NCI-H226 (cell line): ENCODE measurements around the gene EFCAB6.

Experiments used
- DNase-seq: peaks from one replicate; pipeline ENCODE4 v3.0.0-alpha.2; 2015

Gene EFCAB6

DNA sequence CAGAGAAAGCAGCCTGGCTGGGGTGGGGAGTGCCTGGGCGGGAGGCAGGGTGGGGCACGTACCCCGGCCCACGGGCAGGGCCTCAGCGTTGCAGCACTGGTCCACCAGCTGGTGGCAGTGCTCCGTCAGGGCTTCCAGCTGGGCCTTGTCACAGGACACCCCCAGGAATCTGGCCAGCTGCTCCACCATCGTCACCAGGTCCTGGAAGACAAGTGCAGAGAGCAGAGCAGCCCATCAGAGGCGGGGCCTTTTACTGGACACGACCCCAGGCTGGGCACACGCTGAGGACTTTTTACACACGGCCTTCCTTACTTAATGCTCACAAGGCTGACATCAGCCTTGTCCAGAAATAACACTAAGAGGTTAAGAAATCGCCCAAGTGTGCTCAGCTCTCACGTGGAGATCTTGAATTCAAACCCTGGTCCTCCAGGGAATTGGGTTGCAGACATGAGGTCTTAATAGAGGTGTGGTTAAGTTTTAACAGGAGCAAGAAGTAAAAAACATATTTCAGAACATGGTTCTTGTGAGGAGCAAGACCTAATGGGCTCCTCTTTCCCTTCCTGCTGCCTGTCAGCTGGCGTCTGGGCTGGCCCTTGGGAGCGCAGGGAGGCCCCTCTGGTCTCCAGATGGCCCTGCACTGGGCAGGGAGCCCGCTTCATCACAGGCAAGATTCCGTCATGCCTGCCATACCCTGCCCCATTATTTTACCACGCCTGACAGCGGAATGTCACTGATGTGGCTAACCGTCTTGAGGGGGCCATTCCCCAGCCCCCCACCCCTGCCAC is 17.1 kb upstream of the EFCAB6 start:
- DNase-seq: no peak

DNA sequence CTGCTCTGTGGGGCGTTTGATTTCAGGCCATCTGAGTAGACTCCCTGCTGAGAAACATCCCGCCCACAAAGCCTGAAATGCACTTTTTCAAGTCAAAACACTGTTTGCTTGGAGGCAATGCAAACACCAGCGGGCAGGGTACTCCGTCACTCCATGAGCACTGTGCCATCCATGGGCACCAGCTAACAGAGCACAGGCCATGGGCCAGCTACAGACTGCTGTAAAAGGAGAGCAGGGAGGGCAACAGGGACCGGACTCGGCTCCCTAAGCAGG is 16.6 kb upstream of the EFCAB6 start:
- no peak for DNase-seq

DNA sequence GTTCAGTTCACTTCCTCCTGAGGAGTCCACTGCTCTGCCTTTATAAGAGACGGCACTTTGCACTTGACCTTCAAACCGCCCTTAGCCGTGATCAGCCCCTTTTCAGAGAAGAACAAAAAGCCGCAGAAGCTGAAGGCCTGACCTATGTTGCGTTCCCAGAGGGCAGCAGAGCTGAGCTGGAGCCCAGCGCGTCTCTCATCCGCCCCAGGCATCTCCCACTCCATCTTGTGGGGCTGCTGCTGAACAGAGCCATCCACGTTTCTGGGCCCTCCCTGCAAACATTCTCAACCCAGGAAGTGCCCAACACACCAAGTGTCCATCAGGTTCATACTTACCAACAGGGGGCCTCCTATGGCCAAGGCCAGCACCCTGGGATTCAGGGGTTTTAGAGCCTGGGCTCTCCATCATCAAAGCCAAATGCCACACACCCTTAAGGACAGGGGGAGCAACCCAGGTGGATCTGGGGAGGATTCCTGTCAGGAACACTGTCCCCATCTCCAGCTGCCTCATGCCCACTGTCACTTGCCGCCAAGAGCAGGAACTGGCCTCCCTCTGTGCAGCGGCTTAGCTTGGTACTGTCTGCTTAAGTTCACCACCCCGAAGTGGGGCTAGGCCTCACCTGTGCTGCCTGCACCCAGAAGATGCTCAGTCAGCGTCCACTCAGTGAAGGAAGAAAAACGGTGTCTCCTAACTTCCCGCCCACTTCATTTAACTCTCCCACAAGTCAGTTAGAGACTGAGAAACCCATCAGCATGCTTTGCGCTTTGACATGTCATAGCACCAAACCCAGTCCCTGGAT is 16.0 kb upstream of the EFCAB6 start:
- no peak for DNase-seq

DNA sequence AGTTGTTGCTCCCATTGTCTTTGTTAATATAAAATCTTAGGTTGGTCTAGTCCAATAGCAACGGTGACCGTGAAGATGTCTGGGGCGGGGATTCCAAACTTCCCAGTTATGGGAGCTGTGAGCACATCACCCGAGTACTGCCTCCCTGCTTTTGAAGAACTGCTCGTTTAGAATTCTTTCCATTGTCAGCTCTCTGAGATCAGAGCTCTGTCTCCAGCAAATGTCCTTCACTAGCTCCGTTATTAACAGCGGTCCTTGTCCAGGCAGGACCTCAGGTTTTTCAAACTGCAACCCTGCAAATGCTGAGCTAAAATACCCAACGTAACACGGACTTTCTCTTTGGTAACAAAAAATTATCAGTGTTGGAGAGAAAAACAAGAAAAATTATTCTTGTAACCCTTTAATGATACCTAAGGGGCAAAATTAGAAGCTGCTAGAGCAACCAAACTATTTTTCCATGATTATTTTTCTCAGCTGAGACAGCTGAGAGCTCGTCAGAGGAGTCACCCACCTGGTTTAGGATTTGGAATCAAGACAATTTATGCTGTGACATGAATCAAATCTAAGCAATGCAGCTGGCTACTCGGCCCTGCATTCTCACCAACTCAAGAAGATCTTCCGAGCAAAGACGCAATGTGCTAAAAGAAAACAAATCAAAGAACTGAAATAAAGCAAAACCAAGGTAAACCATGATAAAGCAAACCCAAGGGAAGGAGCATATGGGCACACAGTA is 15.1 kb upstream of the EFCAB6 start:
- no peak for DNase-seq

DNA sequence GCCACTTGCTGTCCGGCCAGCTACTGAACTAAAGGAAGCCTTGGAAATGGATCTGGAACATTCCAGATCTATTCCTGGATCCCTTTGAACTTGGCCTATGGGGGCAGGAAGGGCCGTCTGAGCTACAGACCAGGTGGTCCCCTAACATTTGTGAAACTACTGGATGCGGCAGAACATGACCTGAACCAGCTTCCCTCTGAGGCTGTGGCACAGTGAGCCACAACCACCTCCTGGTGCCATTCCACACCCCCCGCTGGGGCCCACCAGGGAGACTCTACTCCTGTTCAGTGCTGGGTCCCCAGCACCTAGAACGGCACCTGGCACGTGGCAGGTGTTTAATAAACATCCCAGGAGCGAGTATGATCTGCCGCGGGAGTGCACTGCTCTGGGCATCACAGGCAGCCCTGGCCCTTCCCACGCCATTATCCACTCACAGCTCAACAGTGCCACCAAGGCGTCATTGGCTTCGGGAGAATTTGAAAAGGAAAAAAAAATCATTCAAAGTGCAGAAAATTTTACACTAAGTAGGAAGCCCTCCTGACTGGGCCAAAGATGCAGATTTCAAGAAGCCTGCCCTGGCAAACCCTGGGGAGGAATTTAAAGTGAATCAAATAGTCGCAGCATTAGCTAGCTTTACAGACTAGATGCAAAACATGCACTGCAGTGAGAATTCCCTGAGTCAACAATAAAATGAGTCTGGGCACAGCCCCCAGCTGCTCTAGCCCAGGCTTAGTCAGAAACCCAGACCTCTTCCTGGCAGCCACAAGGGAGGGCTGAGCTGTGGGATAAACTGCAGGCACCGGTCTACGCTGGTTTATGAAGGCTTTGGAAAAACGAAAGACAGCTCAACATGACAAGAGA is 14.3 kb upstream of the EFCAB6 start:
- DNase-seq: no peak

DNA sequence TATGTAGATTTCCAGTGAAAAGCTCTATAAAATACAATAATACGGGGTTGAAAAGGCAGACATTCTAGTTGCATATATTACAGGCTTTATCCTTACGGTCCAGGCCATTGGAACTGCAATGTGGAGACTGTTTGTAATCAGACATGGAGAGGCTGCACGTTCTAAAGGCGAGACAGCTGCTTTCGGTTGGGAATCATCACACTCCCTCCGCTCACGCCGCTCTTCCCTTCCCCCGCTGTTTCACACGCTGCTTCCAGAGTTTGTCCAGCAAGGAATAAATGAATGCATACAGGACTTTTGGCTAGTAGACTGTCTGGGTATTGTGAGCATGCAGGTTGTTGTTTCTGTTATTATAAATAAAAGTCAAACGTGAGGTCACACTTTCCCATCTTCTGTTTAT is 13.5 kb upstream of the EFCAB6 start:
- no peak for DNase-seq

DNA sequence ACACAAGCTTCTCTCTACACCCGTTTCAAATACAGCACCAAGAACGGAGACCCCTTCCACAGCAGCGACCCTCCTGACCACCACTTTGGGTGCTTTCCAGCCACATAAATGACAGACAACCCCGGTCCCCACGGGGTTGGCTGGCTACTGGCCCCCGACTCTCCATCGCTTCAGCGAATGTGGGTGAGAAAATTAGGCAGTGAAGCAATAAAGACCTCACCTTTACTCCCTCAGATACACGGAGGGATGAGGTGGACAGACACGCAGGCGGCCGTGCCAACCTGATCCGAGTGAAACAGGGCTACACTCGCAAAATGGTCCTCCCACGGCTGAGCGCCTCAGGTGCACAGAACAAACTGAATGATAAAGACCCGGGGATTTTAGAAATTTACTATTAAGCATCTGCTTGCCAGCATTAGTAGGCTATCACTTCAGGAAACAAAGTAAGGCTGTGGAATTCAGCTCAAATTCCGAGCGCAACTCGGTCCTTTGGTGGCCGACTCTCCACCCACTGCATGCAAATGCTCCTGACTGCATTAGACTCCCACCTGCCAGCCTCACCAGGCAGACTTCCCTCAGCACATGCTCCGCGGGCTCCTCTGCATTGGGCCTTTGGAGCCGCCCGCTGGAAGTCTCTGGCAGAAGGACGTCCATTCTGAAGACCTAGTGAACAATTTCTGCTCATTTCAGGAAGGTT is 12.8 kb upstream of the EFCAB6 start:
- DNase-seq: no peak

DNA sequence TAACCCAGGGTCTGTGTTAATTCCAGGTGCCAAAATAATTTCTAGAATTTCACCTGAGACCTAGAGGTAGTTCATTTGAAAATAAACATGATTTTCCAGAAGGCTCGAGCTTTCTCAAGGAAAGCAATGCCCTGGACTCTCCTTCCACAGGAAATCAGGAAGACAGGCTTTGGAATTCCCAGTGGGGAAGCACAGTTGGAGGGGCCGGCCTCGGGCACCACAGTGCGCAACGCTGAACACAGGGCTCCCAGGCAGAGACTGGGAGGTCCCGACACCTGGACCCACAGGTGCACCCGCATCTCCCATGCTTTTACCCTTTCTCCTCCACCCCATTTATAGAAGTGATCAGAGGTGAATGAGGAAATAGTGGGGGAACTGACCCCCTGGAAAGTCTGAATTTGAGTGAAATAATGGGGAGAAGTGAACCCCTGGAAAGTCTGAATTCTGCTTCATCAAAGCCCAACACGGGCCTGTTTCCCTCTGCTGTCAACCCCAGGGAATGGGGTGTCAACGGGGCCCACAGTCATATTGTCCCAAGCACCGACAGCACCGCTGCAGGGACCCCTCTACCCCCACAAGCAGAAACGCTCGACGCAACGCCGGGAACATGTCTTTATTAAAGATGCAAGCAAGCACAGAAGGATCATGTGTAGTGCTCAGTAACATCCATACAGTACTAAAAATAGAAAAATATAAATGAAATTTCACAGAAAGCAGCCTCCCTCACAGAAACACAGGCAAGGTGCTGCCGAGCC is 12.0 kb upstream of the EFCAB6 start:
- no peak for DNase-seq

DNA sequence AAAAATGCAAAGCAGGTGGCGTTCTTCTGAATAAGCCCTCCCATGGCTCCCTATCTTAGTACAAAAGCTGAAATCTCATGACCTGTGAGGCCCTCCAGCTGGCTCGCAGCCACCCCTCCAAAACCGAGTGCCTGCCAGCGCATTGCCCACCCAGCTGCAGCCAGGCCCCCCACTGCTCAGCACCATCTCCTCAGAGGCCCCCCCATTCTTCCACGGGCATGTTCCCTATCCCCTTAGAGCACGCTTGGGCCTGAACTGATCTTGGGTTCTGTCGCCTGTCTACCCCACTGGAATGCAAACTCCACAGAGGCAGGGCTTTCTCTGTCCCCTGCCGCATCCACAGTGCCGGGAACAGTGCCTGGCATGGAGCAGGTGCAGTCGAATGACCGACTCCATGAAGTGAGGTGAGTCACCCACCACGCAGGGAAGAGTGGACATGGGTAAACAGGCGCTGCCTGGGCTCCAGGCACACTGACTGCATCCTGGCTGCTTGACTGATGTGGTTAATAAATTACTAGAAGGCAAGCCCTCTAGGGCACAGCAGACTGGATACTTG is 11.3 kb upstream of the EFCAB6 start:
- DNase-seq: no peak

DNA sequence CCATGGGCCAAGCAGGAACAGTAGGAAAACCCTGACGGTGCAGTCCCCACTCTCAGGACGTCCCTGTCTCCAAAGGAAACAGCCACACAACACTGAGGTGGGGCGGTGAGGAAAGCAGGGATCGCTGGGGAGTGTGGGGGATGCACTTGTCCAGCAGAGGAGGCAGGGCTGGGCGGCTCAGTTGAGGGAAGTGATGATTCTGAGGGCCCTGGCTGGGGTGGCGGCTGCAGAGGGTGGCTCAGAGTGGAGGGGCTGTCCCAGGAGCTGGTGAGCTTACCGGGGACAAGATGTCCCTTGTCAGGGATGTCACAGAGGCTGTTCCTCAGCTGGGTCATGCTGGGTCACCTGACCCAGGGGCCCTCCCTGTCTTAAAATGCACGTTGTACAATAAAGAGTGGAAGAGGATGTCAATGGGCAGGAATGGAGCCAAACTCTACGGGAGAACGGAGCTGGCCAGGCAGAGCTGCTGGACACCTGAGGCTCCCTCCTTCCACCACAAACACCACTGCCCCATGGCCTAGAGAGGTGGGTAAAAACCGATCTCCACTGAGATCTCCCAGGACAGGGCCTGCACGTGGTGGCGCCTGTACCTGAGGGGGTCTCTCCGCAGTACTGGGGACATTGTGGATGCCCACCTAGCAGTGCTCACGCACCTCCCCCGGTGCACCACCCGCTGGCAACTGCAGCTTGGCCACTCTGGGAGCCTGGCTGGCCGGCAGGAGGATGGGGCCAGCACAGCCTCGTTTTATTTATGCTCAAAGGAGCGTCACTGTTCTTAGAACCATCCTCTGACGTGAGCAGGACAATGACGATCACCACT is 9.7 kb upstream of the EFCAB6 start:
- DNase-seq: no peak

DNA sequence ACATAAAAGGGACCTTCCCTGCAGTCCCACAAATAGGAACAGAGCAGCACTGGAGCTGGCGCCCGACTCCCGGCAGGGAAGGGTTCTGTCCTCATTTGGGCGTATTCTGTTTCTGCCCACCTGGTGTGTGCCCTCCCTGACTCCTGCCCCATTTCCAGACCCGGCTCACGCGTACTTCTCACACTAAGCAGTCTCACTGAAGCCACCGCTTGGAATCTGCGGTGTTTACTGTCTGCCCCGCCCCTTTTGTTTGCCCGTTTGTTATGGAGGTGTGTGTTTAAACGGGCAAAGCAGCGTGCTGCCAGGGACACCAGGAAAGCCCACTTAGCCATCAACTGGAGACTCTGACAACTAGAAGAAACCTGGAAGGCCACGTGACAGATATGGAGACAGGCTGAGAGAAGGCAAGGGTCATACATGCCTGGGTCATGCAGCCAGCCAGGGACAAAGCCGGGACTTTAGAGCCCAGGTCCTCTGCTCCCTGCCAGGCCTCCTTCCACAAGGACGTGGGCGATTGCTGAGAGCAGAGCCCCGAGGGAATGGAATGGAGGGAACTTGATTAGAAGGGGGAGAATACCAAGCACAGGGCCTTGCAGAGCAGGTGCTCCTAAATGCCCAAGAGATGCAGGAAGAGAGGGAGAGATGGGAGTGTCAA is 8.7 kb upstream of the EFCAB6 start:
- no peak for DNase-seq

DNA sequence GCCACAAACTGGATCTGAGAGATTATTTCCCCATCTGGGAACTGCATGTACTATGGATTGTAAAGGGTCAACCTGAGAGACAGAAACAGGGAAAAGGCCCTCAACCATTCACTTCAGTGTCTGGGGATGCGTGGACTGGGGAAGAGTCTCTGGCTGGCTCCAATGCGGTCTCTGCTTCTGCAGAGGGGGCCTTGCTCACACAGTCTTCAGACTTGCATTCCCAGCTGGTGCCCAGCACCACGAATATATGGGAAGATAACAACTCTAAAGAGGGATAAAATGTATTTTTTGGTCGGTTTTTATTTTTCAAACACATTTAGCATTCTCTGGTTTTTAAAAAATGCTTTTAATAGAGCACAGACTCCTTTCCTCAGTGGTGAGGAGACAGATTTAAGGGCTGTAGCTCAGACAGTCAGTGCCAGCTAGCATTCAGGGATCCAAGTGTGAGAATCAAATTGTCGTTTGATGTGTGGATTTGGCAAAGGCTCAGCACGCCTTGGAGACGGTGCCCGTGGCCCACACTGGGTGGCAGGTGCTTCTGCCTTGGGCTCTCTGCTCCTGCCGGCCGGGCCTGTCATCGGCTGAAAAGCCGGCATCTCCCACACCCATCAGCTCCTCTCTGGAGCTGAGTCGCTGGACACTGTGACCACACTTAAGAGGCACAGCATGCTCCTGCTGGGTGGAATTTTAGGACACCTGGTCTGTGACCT is 8.0 kb upstream of the EFCAB6 start:
- no peak for DNase-seq

DNA sequence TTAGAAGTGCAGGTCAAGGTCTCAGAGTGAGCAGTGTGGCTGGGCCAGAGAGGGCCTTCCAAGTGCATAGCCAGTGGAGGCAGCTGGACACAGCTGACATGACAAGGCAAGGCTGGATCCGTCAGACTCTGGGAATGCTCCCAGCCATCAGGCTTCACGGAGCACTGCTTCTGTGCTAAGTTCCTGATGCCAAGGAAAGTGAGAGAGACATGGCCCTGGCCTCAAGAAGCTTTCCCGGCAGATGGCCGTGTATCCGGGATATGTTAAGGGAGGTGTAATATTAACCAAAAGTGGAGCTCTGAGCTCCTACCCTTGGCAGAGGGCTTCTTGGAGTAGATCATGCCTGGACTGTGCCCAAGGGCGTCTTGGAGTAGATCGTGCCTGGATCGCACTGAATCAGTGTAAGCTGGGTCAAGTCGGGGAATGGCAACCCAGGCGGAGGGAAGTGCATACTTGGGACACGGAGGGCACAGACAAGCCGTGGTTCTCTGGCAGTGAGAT is 7.4 kb upstream of the EFCAB6 start:
- no peak for DNase-seq

DNA sequence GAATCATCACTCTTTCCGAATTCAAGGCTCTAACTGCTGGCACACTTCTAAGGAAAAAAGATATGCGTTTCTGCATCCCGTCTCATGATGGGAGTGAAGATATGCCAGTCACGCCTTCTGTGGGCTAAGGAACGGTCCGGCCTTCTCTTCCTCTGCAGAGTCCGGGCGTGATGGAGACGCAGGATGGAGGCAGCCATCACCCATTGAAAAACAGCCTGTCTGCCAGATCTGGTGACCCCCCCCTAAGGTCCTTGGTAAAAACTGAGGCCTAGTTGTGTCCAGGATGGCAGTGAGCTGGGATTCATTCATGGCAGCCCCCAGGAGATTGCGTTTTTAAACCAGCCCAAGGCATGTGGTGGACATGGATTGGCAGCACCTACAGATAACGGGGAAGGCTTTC is 6.9 kb upstream of the EFCAB6 start:
- no peak for DNase-seq

DNA sequence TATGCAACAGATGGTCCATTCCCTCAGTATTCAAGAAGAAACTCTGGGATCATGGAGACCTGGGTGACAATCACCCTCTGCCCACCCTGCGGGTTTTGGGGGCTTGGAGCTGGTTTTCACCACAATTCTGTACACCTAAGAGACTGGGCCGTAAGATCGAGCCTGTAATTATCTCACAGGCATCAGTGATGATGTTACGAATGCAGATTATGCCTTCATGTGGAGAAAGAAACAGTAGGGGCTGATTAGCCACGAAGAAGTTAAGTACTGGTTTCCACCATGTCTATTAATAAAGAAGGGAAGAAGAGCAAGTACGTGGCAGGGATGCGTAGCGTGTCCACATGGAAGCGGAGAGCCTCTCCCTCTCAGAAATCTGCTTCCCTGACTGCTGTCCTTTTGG is 5.3 kb upstream of the EFCAB6 start:
- DNase-seq: no peak

DNA sequence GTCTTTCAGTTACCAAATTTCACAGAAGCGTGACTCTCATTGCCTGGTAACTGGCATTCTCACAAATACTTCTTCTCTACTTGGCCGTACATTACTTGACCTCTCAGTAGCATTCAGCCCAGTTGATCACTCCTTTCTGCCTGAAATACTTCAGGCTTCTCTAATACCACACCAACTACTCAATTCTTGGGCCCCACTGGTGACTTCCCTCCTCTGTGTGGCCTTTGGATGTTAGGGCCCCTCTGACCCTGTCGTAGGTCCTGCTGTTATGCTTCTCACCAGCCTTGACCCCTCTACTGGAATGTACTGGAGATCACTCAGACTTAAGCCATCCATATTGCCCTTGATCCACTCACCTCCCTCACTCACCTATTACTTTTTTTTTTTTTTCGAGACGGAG is 2.2 kb upstream of the EFCAB6 start:
- no peak for DNase-seq

DNA sequence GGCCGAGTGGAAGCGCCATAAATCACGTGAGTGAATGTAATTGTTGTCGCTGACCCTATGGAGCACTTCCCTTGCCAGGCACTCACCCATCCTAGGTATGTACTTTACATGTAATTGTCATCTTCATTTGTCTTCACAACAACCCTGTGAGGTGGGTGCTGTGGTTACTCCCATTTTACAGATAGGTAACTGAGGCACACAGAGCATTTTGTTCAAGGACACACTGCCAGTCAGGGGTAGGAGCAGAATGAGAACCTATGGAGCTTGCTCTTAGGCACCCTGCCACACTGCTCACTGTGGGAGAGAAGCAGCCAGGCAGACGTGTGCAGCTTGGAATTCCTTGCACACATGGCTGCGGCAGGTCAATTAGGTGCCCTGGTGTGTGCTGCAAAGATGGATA is 785 bp upstream of the EFCAB6 start:
- no peak for DNase-seq

DNA sequence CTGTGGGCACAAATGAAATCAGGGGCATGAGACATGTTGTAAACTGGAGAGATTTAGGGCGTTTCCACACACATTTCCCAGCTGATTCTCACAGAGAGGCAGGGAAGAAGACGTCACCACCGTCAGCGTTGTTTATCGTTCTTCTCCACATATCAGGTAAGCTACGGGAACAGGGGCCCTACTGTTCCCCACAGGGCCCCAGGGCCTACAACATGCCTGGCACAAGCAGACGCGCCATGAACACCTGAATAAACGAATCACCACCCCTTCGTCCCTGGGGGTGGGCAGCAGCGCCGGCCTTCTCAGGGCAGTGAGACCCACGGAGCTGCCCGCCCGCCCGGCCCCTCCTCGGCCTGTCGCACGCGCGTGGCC is 342 bp downstream of the EFCAB6 start:
- no peak for DNase-seq

DNA sequence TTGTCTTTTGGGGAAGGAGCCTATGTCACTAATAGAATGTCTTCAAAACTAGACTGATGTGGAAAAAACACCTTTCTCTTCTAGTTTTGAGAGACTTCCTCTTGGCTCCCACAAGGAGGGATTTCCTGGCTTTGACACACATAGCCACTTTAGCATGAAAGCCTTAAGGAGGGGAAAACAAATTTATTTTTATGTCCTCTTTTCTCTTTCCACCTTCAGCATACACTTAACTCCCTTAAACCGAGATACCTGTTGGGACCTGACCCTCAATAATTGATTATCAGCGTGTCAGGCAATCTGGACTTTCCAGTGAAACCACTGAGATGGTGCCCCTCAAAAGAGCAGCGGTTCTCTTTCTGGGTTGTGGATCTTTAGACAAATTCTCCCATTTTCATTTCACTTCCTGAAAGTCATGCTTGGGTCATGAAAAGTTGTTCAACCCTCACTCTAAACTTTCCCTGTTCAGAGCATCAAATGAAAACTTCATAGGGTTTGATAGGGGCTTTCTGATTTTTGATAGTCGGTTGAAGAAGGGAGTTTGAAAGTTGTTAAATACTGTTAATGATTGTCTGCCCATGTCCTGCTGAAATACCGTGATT is 9.1 kb downstream of the EFCAB6 start:
- DNase-seq: no peak
